HG03439 (cell line): ENCODE results near the gene RBM45.
A peak's percentile ranks its signal among the peaks of the same experiment; 100 is the strongest.
"Not testable (repeated sequence)": the region's sequence is repeated elsewhere in the genome, so short reads cannot be mapped to it uniquely, and the experiment has no call there.

ENCODE experiments used
- ATAC-seq: cut with Tn5 transposase; IDR thresholded peaks from one replicate; pipeline ENCODE4 v1.9.1; 2021; ENCODE audit warnings: mild to moderate bottlenecking, moderate library complexity; ENCODE audit not compliant: unreplicated experiment

RBM45 gene

GRCh38 chr2:178105566-178105965 is 6.7 kb upstream of the RBM45 start:
- no peak for ATAC-seq

GRCh38 chr2:178106053-178106452 is 6.2 kb upstream of the RBM45 start:
- no peak for ATAC-seq

DNA sequence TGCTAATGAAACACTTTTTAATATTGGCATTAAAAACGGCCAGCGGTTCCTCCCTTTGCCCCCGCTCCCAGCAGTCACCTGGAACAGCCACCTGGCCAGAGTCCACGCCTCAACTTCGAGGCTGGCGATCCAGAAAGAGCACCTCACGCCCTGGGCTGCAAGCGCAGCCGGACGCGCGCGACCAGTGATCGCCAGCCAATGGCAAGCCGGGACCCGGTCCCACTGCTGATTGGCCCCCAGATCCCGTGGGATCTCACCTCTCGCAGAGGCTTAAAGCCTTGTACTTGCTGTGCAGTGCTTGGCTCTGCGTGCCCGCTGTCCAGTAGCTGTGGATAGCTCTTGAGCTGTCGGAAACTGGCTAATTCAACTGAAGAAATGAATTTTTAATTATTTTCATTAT is 4.1 kb upstream of the RBM45 start:
- no peak for ATAC-seq

GRCh38 chr2:178109813-178110212 is 2.4 kb upstream of the RBM45 start:
- ATAC-seq: no peak

DNA sequence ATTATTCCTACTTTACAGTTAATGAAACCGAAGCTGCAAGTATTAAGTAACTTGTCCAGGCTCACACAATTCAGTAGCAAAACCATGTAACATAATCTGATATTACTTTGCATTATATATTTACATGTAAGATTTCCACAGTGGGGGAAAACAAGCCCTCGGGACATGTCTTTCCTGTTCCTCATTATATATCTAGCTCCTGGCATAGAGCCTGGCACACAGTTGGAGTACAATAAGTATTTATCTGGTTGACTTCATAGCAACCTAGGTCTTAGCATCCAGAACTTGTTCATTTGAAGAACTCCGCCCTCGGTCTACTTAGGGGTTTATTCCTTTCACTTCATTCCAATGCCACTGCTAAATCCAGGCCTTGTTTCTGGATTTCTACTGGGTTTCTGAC is 1.6 kb upstream of the RBM45 start:
- no peak for ATAC-seq

GRCh38 chr2:178111743-178112142 is 494 bp upstream of the RBM45 start:
- ATAC-seq: peak; percentile 1

DNA sequence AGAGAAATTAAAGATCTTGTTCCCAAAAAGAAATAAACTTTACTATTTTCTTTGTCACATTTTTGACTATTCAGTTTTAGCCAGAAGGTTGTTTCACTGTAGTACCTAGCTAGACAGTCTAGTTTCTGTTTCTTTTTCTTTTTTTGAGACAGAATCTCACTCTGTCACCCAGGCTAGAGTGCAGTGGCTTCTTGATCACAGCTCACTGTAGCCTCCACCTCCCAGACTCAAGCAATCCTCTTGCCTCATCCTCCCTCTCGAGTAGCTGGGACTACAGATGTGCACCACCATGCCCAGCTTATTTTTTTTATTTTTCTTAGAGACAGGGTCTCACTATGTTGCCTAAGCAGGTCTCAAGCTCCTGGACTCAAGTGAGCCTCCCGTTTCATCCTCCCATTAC is 2.2 kb downstream of the RBM45 start:
- ATAC-seq: peak; percentile 49

DNA sequence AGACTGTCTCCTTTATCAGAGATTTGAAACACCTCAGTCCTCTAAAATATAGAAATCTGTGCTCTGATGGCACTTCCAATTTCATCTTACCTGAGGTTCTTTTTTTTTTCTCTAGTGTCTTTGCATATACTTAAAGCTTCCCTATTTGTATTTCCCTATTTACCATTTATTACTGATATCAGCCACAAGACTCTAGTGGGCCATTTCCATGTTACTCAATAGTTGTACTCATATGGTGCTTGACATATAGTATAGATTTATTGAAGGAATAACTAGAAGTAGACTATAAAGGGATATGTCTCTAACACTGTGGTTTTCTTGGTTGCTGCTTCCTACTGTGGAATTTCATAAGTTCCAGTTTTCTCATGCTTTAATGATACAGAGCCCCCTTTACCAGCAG is 3.0 kb downstream of the RBM45 start:
- no peak for ATAC-seq

GRCh38 chr2:178117725-178118124 is 5.5 kb downstream of the RBM45 start:
- no peak for ATAC-seq

DNA sequence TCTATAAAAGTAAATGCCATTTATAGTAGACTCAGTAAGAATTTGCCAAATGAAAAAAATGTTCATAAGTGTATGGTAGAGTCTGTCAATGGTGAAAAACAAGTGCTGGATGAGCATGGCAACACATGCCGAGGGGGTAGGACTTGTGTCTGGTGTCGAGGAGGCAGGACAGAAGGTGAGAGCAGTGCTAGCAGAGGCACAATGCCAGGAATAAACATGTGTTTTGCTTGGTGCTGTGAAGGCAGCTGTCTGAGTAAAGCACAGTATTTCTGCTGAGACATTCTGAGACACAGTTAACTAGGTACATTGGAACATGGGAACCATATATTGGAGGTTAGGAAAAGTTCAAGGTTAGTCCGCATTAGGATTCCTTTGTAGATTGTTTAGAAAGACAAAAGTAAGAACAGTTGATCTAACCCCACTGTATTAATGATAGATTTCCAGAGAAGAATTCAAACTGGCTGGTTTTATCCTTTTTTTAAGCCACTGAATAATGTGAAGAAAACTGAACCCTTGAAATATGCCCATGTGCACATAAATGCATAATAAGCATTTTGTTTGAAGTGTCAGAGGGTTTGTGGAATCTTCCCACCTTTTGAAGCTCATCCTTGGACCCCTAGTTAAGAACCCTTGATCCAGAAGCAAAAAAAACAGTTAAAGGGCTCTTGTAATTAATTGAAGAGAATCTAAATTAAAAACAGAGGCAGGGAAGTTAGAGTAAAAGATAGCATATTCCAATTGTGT is 7.1 kb downstream of the RBM45 start:
- ATAC-seq: no peak

- ATAC-seq: no peak
Measured at GRCh38 chr2:178123163-178123562, 10.9 kb downstream of the RBM45 start.

- ATAC-seq: no peak
Measured at GRCh38 chr2:178125125-178125524, 12.9 kb downstream of the RBM45 start.

DNA sequence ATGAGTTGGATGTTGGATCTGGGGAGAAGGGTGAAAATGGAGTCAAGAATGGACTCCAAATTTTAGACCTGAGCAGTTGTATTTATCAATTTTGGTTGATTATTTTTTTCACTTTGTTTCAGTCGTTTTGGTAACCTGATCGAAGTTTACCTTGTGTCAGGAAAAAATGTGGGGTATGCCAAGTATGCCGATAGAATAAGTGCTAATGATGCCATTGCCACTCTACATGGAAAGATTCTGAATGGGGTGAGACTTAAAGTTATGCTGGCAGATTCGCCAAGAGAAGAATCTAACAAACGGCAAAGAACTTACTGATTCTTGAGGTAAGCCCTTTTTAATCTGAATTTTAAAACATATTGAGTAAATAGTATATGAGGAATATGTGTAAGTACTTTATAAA is 13.6 kb downstream of the RBM45 start:
- no peak for ATAC-seq

DNA sequence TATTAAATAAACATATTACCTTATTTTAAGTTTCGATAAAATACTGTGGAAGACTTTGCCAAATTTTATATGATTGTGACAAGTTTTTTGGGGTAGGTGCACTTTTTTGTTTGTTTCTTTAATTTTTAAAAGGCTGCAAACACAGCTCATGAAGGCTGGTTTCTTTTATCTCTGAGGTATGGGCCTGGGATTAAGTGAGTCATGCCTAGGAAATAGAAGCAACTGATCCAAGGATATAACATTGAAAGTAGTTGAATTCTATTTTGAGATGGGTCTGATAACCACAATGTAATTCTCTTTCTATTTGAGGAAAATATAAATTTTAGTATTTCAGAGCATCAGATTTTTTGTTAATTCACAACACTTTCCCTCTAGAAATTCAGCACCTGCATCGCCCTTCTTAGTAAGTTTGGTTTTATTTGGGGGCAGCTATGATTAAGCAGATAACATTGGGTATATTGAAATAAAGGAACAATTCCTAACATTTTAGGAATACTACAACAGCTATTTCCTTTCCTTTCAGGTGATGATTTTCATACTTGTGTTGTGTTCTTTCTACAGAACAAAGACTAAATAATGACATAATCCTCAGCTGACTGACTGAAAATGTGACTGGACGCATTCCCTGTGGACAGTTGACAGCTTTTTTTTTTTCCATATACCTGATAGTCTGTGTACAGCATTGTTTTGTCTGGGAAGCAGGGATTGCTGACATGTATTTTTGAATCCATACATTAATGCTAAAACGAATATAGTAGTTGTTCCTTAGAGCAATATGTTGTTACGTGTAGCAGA is 16.8 kb downstream of the RBM45 start:
- no peak for ATAC-seq

DNA sequence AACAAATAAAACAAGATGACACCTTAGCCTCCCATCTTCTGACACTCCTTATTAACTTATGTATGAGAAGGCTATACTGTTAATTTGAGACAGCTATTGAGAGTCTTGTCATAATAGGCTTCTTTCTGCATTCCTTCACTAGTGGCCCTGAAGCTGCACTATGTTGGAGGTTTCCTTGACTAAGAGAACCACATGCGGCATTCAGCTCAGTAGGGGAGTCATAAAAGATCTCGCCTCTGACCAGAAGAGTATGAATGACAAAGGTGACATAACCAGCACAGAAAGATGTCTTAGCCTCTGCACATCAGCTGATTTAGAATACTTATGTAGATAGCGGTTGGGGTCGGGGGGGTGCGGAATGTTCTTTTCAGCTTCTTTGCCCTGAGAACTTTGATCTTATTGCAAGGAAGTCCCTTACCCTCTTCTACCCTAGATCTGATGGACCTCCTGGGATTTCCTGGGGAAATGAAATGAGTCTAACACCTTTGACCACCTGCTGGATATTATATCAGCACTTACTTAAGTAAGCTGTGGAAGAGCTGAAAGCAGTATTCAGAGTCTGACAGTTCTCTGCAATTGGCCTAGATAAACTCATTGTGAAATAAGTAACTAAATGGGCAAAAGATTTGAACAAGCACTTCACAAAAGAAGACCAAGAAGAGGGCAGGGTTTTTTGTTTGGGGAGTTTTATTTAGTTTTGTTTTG is 24.2 kb downstream of the RBM45 start:
- ATAC-seq: no peak

DNA sequence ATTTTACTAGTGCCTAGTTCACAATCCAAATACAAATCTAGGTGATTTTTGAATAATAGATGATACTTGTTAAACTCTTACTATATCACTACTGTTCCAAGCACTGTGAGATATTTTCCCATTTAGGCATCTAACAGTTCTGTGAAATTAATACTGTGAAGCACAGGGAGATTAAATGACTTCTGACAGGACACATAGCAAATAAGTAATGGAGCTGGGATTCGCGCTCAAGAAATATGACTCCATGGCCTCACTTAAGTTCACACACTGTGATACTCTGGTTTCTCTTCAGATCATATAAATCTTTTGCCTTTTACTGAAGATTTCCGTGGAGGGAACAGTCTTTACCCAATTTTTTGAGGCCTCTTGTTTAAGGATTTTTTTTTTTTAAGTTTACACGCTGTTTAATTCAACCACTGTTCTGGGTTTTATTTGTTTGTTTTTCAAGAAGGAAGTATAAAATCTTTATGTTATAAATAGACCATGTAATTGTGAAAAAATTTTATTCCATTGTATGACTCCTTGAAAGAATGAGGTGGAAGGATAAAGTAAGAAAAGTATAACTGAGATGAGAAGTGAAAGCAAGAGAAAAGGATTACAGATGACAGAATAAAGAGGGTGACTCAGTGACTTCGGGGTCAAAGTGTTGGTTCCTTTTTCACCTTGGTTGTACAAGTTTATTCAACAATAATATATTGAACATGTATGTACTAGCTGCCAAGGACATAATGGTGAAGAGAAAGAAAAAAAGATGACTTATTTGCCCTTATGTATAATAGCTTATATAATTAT is 30.2 kb downstream of the RBM45 start:
- no peak for ATAC-seq

GRCh38 chr2:178143481-178143880 is 31.2 kb downstream of the RBM45 start:
- ATAC-seq: no peak

DNA sequence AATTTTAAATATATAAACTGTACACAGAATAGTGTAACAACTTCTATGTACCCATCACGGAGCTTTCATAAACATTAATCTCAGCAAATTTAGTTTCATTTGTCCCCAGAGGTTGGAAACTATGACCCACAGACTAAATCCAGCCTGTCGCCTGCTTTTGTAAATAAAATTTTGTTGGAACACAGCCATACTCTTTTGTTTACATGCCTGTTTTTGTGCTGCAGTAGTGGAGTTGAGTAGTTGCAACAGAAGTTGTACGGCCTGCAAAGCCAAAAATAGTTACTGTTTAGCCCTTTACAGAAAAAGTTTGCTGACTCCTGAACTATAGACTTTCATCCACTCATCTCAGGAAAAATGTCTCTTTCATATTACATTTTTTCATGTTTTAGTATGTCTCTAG is 39.8 kb downstream of the RBM45 start:
- no peak for ATAC-seq

DNA sequence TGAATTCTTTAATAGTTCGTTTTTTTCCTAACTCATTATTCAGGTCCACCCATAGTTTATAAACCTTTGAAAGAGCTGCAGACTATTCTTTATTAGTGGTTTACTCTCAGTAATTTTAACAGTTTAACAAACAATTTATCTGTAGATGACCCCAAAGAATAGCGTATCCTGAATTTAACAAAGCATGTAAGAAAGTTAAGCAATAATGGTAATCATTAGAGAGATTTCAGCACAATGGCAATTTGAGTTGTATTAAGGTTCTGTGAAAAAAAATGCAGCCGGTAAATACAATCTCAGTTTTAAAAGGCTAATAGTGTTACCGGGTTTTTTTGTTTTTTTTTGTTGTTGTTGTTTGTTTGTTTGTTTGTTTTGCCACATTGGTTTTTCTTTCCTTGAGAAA is 40.3 kb downstream of the RBM45 start:
- ATAC-seq: no peak

- no peak for ATAC-seq
Measured at GRCh38 chr2:178152977-178153376, 40.7 kb downstream of the RBM45 start.

- ATAC-seq: not testable (repeated sequence)
Measured at GRCh38 chr2:178153878-178154277, 41.6 kb downstream of the RBM45 start.
